Heart left ventricle (tissue), 16 donors: ENCODE results near the gene TMEM72. TPM values are rescaled to one million over a fixed set of nuclear protein-coding genes. Genes with fewer than 3 reads are reported as not detected.

Experiments
- ATAC-seq, 4 donors: fragments of 200-7000 bp; cut with Tn5 transposase; one replicate each; pipeline ENCODE4 v1.9.1; 2020 to 2022; ENCODE audit warnings: moderate library complexity in 4 of 4, mild to moderate bottlenecking in 3 of 4, moderate number of reproducible peaks in 1 of 4
- DNase-seq, 5 donors: peaks; one replicate each; pipeline ENCODE4 v3.0.0-alpha.2; 2020
- H3K27ac ChIP-seq, 12 donors: fragments of 200-600 bp; sonication (generic) in 4 of 12; one replicate each; pipeline versions ENCODE4 v1.5.0 to v1.8.0; 2016 to 2022; ENCODE audit warnings: mild to moderate bottlenecking in 2 of 12
- H3K27me3 ChIP-seq, 9 donors: fragments of 200-600 bp; sonication (generic) in 2 of 9; one replicate each; pipeline versions ENCODE4 v1.5.1 to v1.8.0; 2016 to 2022; ENCODE audit warnings: mild to moderate bottlenecking in 3 of 9
- H3K36me3 ChIP-seq, 9 donors: fragments of 200-600 bp; sonication (generic) in 2 of 9; one replicate each; pipeline versions ENCODE4 v1.5.0 to v1.8.0; 2018 to 2022; ENCODE audit warnings: mild to moderate bottlenecking in 2 of 9
- H3K4me1 ChIP-seq, 12 donors: fragments of 200-600 bp; sonication (generic) in 4 of 12; one replicate each; pipeline versions ENCODE4 v1.5.0 to v1.8.0; 2016 to 2022; ENCODE audit warnings: mild to moderate bottlenecking in 3 of 12
- H3K4me3 ChIP-seq, 12 donors: fragments of 200-600 bp; sonication (generic) in 4 of 12; one replicate each; pipeline versions ENCODE4 v1.5.0 to v1.8.0; 2017 to 2022; ENCODE audit warnings: mild to moderate bottlenecking in 9 of 12, moderate library complexity in 4 of 12
- H3K9me3 ChIP-seq, 12 donors: fragments of 200-600 bp; sonication (generic) in 4 of 12; one replicate each; pipeline versions ENCODE4 v1.5.0 to v1.8.0; 2016 to 2022; ENCODE audit warnings: mild to moderate bottlenecking in 1 of 12
- POLR2A ChIP-seq, 2 donors: fragments of 450-650 bp; IDR thresholded peaks; one replicate each; pipeline ENCODE4 v1.6.1; 2017; ENCODE audit warnings: antibody characterized with exemption in 2 of 2, mild to moderate bottlenecking in 2 of 2, moderate library complexity in 2 of 2
- WGBS, 4 donors: extraction: QIAGEN DNeasy Blood & Tissue Kit in 2 of 4; methylation state at CpG; one replicate each; pipeline versions ENCODE4 v1.1.5 to v1.1.7; 2013 to 2018; 5-methylcytosine and 5-hydroxymethylcytosine counted together
- intact Hi-C, 10 donors: fragments of 100-400 bp; cut with DNase I; formaldehyde crosslinking; loops; one replicate each; pipeline versions ENCODE4 v1.11.1 to v1.14.2; 2022
- polyA plus RNA-seq, 2 donors: library from polyadenylated mRNA; stranded (reverse); fragments of 200-250 nt; gene quantifications; one replicate each; pipeline ENCODE4 v1.2.3, GENCODE V29; 2013
- total RNA-seq, 9 donors: library from RNA; depleted of rRNA in 2 of 9; stranded (reverse); fragments of >200 nt in 2 of 9; fragmentation: NEBNext Ultra II Directional in 3 of 9; extraction: Animal tissue kit (Norgen Biotek cat#: 25700) in 3 of 9; gene quantifications; one replicate each; pipeline versions ENCODE4 v1.1.0 to v1.2.4, GENCODE V29; 2016 to 2023
- TF ChIP-seq, protein P1 (sequence below), 12 donors: fragments of 200-600 bp; sonication (generic) in 4 of 12; IDR thresholded peaks; one replicate each; pipeline versions ENCODE4 v1.5.0 to v1.8.0; 2018 to 2022; ENCODE audit warnings: antibody characterized with exemption in 12 of 12, mild to moderate bottlenecking in 5 of 12
- donor health status: ischemic (EF 13 %, LVEDD 7.1; RV severe dilation, severe dysfunction).
- donor health status: healthy with polysubstance abuse.
- donor health status: DM: no; HTN: yes; CAD: no.
- donor health status: DM: no; HTN: no; CAD: no.
- donor health status: ischemic (EF 25% LVEDD 6.9; RV normal size, moderate dysfunction).
- donor health status: ischemic (EF 25% LVEDD 5.7; RV mildly dilated, moderate dysfunction).
- donor health status: healthy.
- donor health status: DM: yes; HTN: yes; CAD: no.
- donor health status: ischemic (EF 35%, LVEDD 5.7; RV mildly dilated, moderate dysfunction).
- donor health status: nonischemic (EF 11% LVEDD 7.7; RV severe dilation, severe dysfunction).
- donor health status: DM: yes; HTN: yes; CAD: no.
- donor health status: PGD.
- donor health status: ischemic (EF 29% LVEDD 5.4; RV normal size, mild dysfunction).
- donor health status: nonischemic (EF 23%, LVEDD 6.1; RV moderate dilation, normal function).

TMEM72 gene
- total and polyA plus RNA-seq, 11 donors = 0.15 to 0.27 TPM; not detected in 9

GRCh38 chr10:44930904-44931620 lies 19.9 kb downstream of the TMEM72 start:
- H3K27ac ChIP-seq = no peak overlapping the region
- ATAC-seq (no peak), DNase-seq (peak in 1 of 5 donors; percentile 9)
- H3K27me3 ChIP-seq = no peaks in the 10 kb centered on the region
- H3K36me3 ChIP-seq = no peaks in the 10 kb centered on the region
- no peak for TF ChIP-seq POLR2A (IDR thresholded peaks at IDR 0.05)
- TF ChIP-seq, protein P1, sequence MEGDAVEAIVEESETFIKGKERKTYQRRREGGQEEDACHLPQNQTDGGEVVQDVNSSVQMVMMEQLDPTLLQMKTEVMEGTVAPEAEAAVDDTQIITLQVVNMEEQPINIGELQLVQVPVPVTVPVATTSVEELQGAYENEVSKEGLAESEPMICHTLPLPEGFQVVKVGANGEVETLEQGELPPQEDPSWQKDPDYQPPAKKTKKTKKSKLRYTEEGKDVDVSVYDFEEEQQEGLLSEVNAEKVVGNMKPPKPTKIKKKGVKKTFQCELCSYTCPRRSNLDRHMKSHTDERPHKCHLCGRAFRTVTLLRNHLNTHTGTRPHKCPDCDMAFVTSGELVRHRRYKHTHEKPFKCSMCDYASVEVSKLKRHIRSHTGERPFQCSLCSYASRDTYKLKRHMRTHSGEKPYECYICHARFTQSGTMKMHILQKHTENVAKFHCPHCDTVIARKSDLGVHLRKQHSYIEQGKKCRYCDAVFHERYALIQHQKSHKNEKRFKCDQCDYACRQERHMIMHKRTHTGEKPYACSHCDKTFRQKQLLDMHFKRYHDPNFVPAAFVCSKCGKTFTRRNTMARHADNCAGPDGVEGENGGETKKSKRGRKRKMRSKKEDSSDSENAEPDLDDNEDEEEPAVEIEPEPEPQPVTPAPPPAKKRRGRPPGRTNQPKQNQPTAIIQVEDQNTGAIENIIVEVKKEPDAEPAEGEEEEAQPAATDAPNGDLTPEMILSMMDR (IDR thresholded peaks at IDR 0.05) = no peak
- no peaks in the 10 kb centered on the region for H3K9me3 ChIP-seq
- H3K4me3 ChIP-seq = no peak overlapping the region
- peaks cover 0 to 39% (median 35%) of the 10 kb centered on the region in 12 donors for H3K4me1 ChIP-seq
- intact Hi-C loops = loop anchor here in 3 of 10 donors (5.0 kb wide), 3 partner anchors 41 to 61 kb away; partner anchors contain the start of gene DEPP1 (in 1 of the 3)
- 83 to 92% (median 91%) methylated on average over 4 of the region's 4 CpGs for WGBS, 4 donors

- H3K4me3 ChIP-seq = no peak overlapping the region
- no peaks in the 10 kb centered on the region for H3K9me3 ChIP-seq
- H3K4me1 ChIP-seq = peaks cover 0 to 46% (median 39%) of the 10 kb centered on the region in 12 donors
- H3K36me3 ChIP-seq = no peaks in the 10 kb centered on the region
- ATAC-seq (no peak), DNase-seq (peak in 2 of 5 donors; percentile 15 to 56)
- intact Hi-C loops = loop anchor here (1.0 to 5.0 kb wide), 9 partner anchors 27 to 77 kb away; partner anchors contain the start of genes DEPP1 (in 1 of the 10) and RASSF4 (in 1 of the 10)
- 86 to 92% (median 91%) methylated on average over 7 to 10 of the region's 10 CpGs for WGBS, 4 donors
- TF ChIP-seq POLR2A (IDR thresholded peaks at IDR 0.05) = no peak
- TF ChIP-seq, protein P1 (IDR thresholded peaks at IDR 0.05) = no peak
- H3K27me3 ChIP-seq = no peaks in the 10 kb centered on the region
- no peak overlapping the region for H3K27ac ChIP-seq
These were observed 20.7 kb downstream of the TMEM72 start for GRCh38 chr10:44931621-44932516.

GRCh38 chr10:44932517-44933450 lies 21.6 kb downstream of the TMEM72 start:
- Histone ChIP-seq H3K9me3 (no peaks in the 10 kb centered on the region), H3K36me3 (no peaks in the 10 kb centered on the region), H3K27me3 (no peaks in the 10 kb centered on the region), H3K4me3 (no peak overlapping the region), H3K4me1 (peaks cover 0 to 54% (median 39%) of the 10 kb centered on the region in 12 donors), H3K27ac (peak overlapping the region in 2 of 12 donors; percentile 21 to 31)
- peak; percentile 72 to 92 (median 90) for ATAC-seq
- peak; percentile 89 to 96 (median 92) for DNase-seq
- TF ChIP-seq POLR2A (IDR thresholded peaks at IDR 0.05) = no peak
- TF ChIP-seq, protein P1 (IDR thresholded peaks at IDR 0.05) = peak; percentile 92 to 99 (median 98)
- 45 to 79% (median 47%) methylated on average over 5 to 10 of the region's 10 CpGs for WGBS, 4 donors
- intact Hi-C loops = loop anchor here (1.0 to 5.0 kb wide), 9 partner anchors 26 to 76 kb away; partner anchors contain the start of genes DEPP1 (in 1 of the 10) and RASSF4 (in 1 of the 10)
